WTC11 (cell line): ENCODE measurements around the gene ZSCAN21. TPM values are rescaled to one million over a fixed set of nuclear protein-coding genes. Genes with fewer than 3 reads are reported as not detected.

Source experiments
- ATF1 ChIP-seq: sonication (generic); formaldehyde crosslinking; IDR thresholded peaks from 2 replicates; pipeline ENCODE4 v1.8.1; 2023; ENCODE audit warnings: mild to moderate bottlenecking, moderate library complexity, missing genetic modification reagents
- CREB1 ChIP-seq: sonication (generic); formaldehyde crosslinking; IDR thresholded peaks from 2 replicates; pipeline ENCODE4 v1.8.0; 2023; ENCODE audit warnings: mild to moderate bottlenecking, missing genetic modification reagents
- CREM ChIP-seq: sonication (generic); formaldehyde crosslinking; IDR thresholded peaks from 2 replicates; pipeline ENCODE4 v1.8.1; 2022; ENCODE audit warnings: mild to moderate bottlenecking, missing genetic modification reagents, moderate library complexity
- FOXJ3 ChIP-seq: sonication (generic); formaldehyde crosslinking; IDR thresholded peaks from 2 replicates; pipeline ENCODE4 v1.9.0; 2021; ENCODE audit warnings: missing genetic modification reagents, mild to moderate bottlenecking, borderline replicate concordance
- NFYB ChIP-seq: sonication (generic); formaldehyde crosslinking; conservative IDR thresholded peaks from 2 replicates; pipeline ENCODE4 v1.8.0; 2022; ENCODE audit warnings: low read depth, missing genetic modification reagents
- PRRX2 ChIP-seq: fragments of 250-450 bp; sonication (Bioruptor Pico); IDR thresholded peaks from 2 replicates; pipeline ENCODE4 v1.8.0; 2021; ENCODE audit warnings: mild to moderate bottlenecking
- SMAD3 ChIP-seq: sonication (generic); formaldehyde crosslinking; IDR thresholded peaks from 2 replicates; pipeline ENCODE4 v1.8.0; 2022; ENCODE audit warnings: missing genetic modification reagents, mild to moderate bottlenecking, borderline replicate concordance
- SP1 ChIP-seq: sonication (generic); formaldehyde crosslinking; conservative IDR thresholded peaks from 2 replicates; pipeline ENCODE4 v1.8.1; 2022; ENCODE audit warnings: missing genetic modification reagents
- TEAD1 ChIP-seq: sonication (generic); formaldehyde crosslinking; IDR thresholded peaks from 2 replicates; pipeline ENCODE4 v1.8.0; 2022; ENCODE audit warnings: mild to moderate bottlenecking, missing genetic modification reagents
- TP53 ChIP-seq: sonication (generic); formaldehyde crosslinking; IDR thresholded peaks from 2 replicates; pipeline ENCODE4 v1.8.1; 2023; ENCODE audit warnings: mild to moderate bottlenecking, missing genetic modification reagents
- ZNF263 ChIP-seq: sonication (generic); formaldehyde crosslinking; IDR thresholded peaks from 2 replicates; pipeline ENCODE4 v1.8.1; 2022; ENCODE audit warnings: low read depth, mild to moderate bottlenecking, moderate library complexity, missing genetic modification reagents
- ZNF423 ChIP-seq: fragments of 250-450 bp; sonication (Bioruptor Pico); IDR thresholded peaks from 2 replicates; pipeline ENCODE4 v2.1.2; 2022; ENCODE audit warnings: mild to moderate bottlenecking, moderate library complexity
- ZNF671 ChIP-seq: fragments of 250-450 bp; sonication (Bioruptor Pico); IDR thresholded peaks from 2 replicates; pipeline ENCODE4 v1.8.0; 2021; ENCODE audit warnings: mild to moderate bottlenecking
- total RNA-seq: library from RNA; stranded (reverse); gene quantifications from 3 replicates; pipeline ENCODE4 v1.2.3, GENCODE V29; 2021
- TF ChIP-seq, protein P1 (sequence below): sonication (generic); formaldehyde crosslinking; IDR thresholded peaks from 2 replicates; pipeline ENCODE4 v1.8.1; 2023; ENCODE audit warnings: mild to moderate bottlenecking, missing genetic modification reagents
- TF ChIP-seq, protein P2 (sequence below): fragments of 250-450 bp; sonication (Bioruptor Pico); conservative IDR thresholded peaks from 2 replicates; pipeline ENCODE4 v1.9.0; 2021; ENCODE audit warnings: mild to moderate bottlenecking
- TF ChIP-seq, protein P3 (sequence below): sonication (generic); formaldehyde crosslinking; IDR thresholded peaks from 2 replicates; pipeline ENCODE4 v1.8.0; 2023; ENCODE audit warnings: missing genetic modification reagents, mild to moderate bottlenecking, borderline replicate concordance
- TF ChIP-seq, protein P4 (sequence below): sonication (generic); formaldehyde crosslinking; IDR thresholded peaks from 2 replicates; pipeline ENCODE4 v1.8.1; 2023; ENCODE audit warnings: mild to moderate bottlenecking, missing genetic modification reagents, borderline replicate concordance
- TF ChIP-seq, protein P5 (sequence below): sonication (generic); formaldehyde crosslinking; IDR thresholded peaks from 2 replicates; pipeline ENCODE4 v1.8.0; 2022; ENCODE audit warnings: mild to moderate bottlenecking, missing genetic modification reagents
- TF ChIP-seq, protein P6 (sequence below): sonication (generic); formaldehyde crosslinking; IDR thresholded peaks from 2 replicates; pipeline ENCODE4 v1.8.1; 2023; ENCODE audit warnings: mild to moderate bottlenecking, missing genetic modification reagents
- TF ChIP-seq, protein P7 (sequence below): sonication (generic); formaldehyde crosslinking; conservative IDR thresholded peaks from 2 replicates; pipeline ENCODE4 v1.8.1; 2022; ENCODE audit warnings: mild to moderate bottlenecking, missing genetic modification reagents
- TF ChIP-seq, protein P8 (sequence below): fragments of 250-450 bp; sonication (Bioruptor Pico); IDR thresholded peaks from 2 replicates; pipeline ENCODE4 v1.9.0; 2021; ENCODE audit warnings: mild to moderate bottlenecking

ZSCAN21 gene
- total RNA-seq, 1 experiment from 2014 or later = 25.5 TPM

DNA sequence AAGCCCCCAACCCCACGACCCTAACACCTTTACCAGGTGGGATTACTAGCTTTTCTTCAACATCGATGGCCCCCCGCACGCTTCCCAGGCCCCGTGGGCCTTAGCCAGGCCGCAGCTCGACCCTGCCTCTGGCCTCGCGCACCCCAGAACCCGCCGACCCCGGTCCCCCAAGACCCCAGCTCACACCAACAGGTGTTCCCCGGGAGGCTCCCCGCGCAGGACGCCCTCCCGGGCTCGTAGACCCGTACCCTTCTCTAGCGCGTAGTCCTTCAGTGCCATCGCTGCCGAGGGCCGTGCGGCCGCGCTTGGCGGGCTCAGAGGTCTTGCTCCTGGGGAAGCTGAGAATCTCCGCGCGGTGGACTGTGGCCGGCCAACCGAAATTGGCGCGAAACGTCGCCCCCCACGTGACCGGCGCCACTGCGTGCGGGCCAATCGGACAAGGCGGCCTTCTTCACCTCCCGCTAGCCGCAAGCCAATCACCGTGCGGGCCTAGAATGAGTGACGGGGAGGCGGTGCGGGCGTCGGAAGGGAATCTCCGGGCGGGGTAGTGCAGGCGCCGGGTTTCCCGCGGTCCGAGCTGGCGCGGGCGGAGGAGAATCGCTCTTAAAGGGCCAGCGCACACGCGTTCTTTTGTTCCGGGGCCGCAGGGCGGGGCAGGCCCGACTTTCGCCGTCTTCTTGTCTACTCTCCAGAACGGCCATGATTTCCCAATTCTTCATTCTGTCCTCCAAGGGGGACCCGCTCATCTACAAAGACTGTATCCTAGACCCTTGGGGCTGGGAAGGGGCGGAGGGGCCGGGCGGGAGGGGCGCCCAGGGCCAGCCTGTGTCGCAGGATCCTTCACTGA lies 51.7 kb downstream of the ZSCAN21 start, which contains the start of the genes AP4M1 and MCM7 (continued):
- TF ChIP-seq CREB1 (no peak), CREM (CRISPR knock-in tag) (0 out of 2 replicates have a peak, but pooled peaks have one; percentile 51), ZNF671 (CRISPR knock-in tag) (peak; percentile 53; the same call in 1 of the 2 replicates), SP1 (CRISPR knock-in tag) (peak; percentile 43), ZNF263 (no peak), NFYB (peak; percentile 94), SMAD3 (CRISPR knock-in tag) (no peak), TP53 (CRISPR knock-in tag) (no peak), FOXJ3 (no peak), ZNF423 (no peak), TEAD1 (CRISPR knock-in tag) (peak; percentile 93), ATF1 (CRISPR knock-in tag) (0 out of 2 replicates have a peak, but pooled peaks have one; percentile 85), PRRX2 (CRISPR knock-in tag) (no peak)
- TF ChIP-seq, protein P1, sequence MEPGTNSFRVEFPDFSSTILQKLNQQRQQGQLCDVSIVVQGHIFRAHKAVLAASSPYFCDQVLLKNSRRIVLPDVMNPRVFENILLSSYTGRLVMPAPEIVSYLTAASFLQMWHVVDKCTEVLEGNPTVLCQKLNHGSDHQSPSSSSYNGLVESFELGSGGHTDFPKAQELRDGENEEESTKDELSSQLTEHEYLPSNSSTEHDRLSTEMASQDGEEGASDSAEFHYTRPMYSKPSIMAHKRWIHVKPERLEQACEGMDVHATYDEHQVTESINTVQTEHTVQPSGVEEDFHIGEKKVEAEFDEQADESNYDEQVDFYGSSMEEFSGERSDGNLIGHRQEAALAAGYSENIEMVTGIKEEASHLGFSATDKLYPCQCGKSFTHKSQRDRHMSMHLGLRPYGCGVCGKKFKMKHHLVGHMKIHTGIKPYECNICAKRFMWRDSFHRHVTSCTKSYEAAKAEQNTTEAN (CRISPR knock-in tag) = peak; percentile 85
- TF ChIP-seq, protein P2, sequence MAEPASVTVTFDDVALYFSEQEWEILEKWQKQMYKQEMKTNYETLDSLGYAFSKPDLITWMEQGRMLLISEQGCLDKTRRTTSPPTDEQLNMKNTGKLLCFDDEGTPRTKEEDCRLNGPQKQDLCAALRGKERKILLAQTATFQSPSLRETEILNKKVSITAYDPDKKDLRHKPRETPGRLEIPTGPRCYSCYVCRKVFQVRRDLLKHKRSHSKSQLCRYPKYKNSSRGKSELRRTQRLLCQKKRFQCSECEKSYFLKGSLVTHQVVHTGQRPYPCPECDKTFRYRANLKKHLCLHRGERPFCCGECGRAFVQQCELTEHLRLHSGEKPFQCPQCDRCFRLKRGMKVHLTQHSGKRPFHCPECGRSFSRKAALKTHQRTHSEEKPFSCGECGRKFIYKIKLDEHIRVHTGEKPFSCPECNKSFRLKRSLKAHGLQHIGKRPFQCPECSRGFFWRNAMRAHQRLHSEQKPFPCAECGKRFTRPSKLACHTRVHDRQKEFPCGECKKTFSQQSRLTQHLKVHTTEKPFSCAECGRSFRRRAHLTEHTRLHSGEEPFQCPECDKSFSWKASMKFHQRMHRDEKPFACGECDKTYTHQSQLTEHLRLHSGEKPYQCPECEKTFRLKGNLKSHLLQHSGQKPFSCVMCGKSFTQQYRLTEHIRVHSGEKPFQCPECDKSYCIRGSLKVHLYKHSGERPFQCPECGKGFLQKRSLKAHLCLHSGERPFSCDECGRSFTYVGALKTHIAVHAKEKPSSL (CRISPR knock-in tag) = no peak
- TF ChIP-seq, protein P3, sequence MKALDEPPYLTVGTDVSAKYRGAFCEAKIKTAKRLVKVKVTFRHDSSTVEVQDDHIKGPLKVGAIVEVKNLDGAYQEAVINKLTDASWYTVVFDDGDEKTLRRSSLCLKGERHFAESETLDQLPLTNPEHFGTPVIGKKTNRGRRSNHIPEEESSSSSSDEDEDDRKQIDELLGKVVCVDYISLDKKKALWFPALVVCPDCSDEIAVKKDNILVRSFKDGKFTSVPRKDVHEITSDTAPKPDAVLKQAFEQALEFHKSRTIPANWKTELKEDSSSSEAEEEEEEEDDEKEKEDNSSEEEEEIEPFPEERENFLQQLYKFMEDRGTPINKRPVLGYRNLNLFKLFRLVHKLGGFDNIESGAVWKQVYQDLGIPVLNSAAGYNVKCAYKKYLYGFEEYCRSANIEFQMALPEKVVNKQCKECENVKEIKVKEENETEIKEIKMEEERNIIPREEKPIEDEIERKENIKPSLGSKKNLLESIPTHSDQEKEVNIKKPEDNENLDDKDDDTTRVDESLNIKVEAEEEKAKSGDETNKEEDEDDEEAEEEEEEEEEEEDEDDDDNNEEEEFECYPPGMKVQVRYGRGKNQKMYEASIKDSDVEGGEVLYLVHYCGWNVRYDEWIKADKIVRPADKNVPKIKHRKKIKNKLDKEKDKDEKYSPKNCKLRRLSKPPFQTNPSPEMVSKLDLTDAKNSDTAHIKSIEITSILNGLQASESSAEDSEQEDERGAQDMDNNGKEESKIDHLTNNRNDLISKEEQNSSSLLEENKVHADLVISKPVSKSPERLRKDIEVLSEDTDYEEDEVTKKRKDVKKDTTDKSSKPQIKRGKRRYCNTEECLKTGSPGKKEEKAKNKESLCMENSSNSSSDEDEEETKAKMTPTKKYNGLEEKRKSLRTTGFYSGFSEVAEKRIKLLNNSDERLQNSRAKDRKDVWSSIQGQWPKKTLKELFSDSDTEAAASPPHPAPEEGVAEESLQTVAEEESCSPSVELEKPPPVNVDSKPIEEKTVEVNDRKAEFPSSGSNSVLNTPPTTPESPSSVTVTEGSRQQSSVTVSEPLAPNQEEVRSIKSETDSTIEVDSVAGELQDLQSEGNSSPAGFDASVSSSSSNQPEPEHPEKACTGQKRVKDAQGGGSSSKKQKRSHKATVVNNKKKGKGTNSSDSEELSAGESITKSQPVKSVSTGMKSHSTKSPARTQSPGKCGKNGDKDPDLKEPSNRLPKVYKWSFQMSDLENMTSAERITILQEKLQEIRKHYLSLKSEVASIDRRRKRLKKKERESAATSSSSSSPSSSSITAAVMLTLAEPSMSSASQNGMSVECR (CRISPR knock-in tag) = peak; percentile 93
- TF ChIP-seq, protein P4, sequence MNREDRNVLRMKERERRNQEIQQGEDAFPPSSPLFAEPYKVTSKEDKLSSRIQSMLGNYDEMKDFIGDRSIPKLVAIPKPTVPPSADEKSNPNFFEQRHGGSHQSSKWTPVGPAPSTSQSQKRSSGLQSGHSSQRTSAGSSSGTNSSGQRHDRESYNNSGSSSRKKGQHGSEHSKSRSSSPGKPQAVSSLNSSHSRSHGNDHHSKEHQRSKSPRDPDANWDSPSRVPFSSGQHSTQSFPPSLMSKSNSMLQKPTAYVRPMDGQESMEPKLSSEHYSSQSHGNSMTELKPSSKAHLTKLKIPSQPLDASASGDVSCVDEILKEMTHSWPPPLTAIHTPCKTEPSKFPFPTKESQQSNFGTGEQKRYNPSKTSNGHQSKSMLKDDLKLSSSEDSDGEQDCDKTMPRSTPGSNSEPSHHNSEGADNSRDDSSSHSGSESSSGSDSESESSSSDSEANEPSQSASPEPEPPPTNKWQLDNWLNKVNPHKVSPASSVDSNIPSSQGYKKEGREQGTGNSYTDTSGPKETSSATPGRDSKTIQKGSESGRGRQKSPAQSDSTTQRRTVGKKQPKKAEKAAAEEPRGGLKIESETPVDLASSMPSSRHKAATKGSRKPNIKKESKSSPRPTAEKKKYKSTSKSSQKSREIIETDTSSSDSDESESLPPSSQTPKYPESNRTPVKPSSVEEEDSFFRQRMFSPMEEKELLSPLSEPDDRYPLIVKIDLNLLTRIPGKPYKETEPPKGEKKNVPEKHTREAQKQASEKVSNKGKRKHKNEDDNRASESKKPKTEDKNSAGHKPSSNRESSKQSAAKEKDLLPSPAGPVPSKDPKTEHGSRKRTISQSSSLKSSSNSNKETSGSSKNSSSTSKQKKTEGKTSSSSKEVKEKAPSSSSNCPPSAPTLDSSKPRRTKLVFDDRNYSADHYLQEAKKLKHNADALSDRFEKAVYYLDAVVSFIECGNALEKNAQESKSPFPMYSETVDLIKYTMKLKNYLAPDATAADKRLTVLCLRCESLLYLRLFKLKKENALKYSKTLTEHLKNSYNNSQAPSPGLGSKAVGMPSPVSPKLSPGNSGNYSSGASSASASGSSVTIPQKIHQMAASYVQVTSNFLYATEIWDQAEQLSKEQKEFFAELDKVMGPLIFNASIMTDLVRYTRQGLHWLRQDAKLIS (CRISPR knock-in tag) = no peak
- TF ChIP-seq, protein P5, sequence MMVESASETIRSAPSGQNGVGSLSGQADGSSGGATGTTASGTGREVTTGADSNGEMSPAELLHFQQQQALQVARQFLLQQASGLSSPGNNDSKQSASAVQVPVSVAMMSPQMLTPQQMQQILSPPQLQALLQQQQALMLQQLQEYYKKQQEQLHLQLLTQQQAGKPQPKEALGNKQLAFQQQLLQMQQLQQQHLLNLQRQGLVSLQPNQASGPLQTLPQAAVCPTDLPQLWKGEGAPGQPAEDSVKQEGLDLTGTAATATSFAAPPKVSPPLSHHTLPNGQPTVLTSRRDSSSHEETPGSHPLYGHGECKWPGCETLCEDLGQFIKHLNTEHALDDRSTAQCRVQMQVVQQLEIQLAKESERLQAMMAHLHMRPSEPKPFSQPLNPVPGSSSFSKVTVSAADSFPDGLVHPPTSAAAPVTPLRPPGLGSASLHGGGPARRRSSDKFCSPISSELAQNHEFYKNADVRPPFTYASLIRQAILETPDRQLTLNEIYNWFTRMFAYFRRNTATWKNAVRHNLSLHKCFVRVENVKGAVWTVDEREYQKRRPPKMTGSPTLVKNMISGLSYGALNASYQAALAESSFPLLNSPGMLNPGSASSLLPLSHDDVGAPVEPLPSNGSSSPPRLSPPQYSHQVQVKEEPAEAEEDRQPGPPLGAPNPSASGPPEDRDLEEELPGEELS (CRISPR knock-in tag) = peak; percentile 77
- TF ChIP-seq, protein P6, sequence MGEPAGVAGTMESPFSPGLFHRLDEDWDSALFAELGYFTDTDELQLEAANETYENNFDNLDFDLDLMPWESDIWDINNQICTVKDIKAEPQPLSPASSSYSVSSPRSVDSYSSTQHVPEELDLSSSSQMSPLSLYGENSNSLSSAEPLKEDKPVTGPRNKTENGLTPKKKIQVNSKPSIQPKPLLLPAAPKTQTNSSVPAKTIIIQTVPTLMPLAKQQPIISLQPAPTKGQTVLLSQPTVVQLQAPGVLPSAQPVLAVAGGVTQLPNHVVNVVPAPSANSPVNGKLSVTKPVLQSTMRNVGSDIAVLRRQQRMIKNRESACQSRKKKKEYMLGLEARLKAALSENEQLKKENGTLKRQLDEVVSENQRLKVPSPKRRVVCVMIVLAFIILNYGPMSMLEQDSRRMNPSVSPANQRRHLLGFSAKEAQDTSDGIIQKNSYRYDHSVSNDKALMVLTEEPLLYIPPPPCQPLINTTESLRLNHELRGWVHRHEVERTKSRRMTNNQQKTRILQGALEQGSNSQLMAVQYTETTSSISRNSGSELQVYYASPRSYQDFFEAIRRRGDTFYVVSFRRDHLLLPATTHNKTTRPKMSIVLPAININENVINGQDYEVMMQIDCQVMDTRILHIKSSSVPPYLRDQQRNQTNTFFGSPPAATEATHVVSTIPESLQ (CRISPR knock-in tag) = no peak
- TF ChIP-seq, protein P7, sequence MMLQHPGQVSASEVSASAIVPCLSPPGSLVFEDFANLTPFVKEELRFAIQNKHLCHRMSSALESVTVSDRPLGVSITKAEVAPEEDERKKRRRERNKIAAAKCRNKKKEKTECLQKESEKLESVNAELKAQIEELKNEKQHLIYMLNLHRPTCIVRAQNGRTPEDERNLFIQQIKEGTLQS = no peak
- TF ChIP-seq, protein P8, sequence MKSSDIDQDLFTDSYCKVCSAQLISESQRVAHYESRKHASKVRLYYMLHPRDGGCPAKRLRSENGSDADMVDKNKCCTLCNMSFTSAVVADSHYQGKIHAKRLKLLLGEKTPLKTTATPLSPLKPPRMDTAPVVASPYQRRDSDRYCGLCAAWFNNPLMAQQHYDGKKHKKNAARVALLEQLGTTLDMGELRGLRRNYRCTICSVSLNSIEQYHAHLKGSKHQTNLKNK = no peak
